ENCODE data around the gene SHISA8.

The SHISA8 gene

GRCh38 chr22:41936894-41937169 lies 22.0 kb upstream of the SHISA8 start:
- TF ChIP-seq REST (IDR thresholded peaks at IDR 0.05; ENCODE audit: insufficient read depth in 1 of 2, low read depth in 2 of 2, low read length in 2 of 2) (no peak), FOXP2 (optimal IDR thresholded peaks at IDR 0.05; ENCODE audit: borderline replicate concordance, extremely low read depth, extremely low read length, insufficient read depth) (no peak), SIN3A (IDR thresholded peaks at IDR 0.05; ENCODE audit: borderline replicate concordance, insufficient read depth, low read length) (no peak), POLR2AphosphoS5 (IDR thresholded peaks at IDR 0.05; ENCODE audit: low read depth, low read length) (no peak), TAF1 (IDR thresholded peaks at IDR 0.05; ENCODE audit: borderline replicate concordance, insufficient read depth, low read length) (no peak)

- TF ChIP-seq REST (IDR thresholded peaks at IDR 0.05; ENCODE audit: insufficient read depth in 1 of 2, low read depth in 2 of 2, low read length in 2 of 2): no peak
- TF ChIP-seq FOXP2 (optimal IDR thresholded peaks at IDR 0.05; ENCODE audit: borderline replicate concordance, extremely low read depth, extremely low read length, insufficient read depth): no peak
- no peak for TF ChIP-seq TAF1 (IDR thresholded peaks at IDR 0.05; ENCODE audit: borderline replicate concordance, insufficient read depth, low read length)
- TF ChIP-seq POLR2AphosphoS5 (IDR thresholded peaks at IDR 0.05; ENCODE audit: low read depth, low read length): no peak
- TF ChIP-seq SIN3A (IDR thresholded peaks at IDR 0.05; ENCODE audit: borderline replicate concordance, insufficient read depth, low read length): no peak
Observed at GRCh38 chr22:41935509-41935908, 20.6 kb upstream of the SHISA8 start.

- TF ChIP-seq FOXP2 (optimal IDR thresholded peaks at IDR 0.05; ENCODE audit: borderline replicate concordance, extremely low read depth, extremely low read length, insufficient read depth) (no peak), REST (IDR thresholded peaks at IDR 0.05; ENCODE audit: insufficient read depth in 1 of 2, low read depth in 2 of 2, low read length in 2 of 2) (no peak), TAF1 (IDR thresholded peaks at IDR 0.05; ENCODE audit: borderline replicate concordance, insufficient read depth, low read length) (no peak), POLR2AphosphoS5 (IDR thresholded peaks at IDR 0.05; ENCODE audit: low read depth, low read length) (no peak), SIN3A (IDR thresholded peaks at IDR 0.05; ENCODE audit: borderline replicate concordance, insufficient read depth, low read length) (no peak)
Observed at GRCh38 chr22:41935015-41935351, 20.1 kb upstream of the SHISA8 start.

GRCh38 chr22:41934284-41935014 lies 19.6 kb upstream of the SHISA8 start:
- TF ChIP-seq REST (IDR thresholded peaks at IDR 0.05; ENCODE audit: insufficient read depth in 1 of 2, low read depth in 2 of 2, low read length in 2 of 2) (no peak), SIN3A (IDR thresholded peaks at IDR 0.05; ENCODE audit: borderline replicate concordance, insufficient read depth, low read length) (no peak), POLR2AphosphoS5 (IDR thresholded peaks at IDR 0.05; ENCODE audit: low read depth, low read length) (no peak), FOXP2 (optimal IDR thresholded peaks at IDR 0.05; ENCODE audit: borderline replicate concordance, extremely low read depth, extremely low read length, insufficient read depth) (no peak), TAF1 (IDR thresholded peaks at IDR 0.05; ENCODE audit: borderline replicate concordance, insufficient read depth, low read length) (no peak)

All from PFSK-1 (cell line).